PC-3 (cell line): Measurements from ENCODE around the gene SFT2D3. TPM values are rescaled to one million over a fixed set of nuclear protein-coding genes. Genes with fewer than 3 reads are reported as not detected.

Experiments used
- ATAC-seq: fragments of 200-7000 bp; cut with Tn5 transposase; 2 replicates; pipeline ENCODE4 v1.9.1; 2020; ENCODE audit warnings: mild to moderate bottlenecking, moderate library complexity
- BruUV-seq: library from RNA; stranded (reverse); fragments of 400-500 nt; replicated peaks from 2 replicates; lab custom pipeline; 2021; lab: Mats Ljungman, UMichigan
- CTCF ChIA-PET: fragments of 300-600 bp; sonication (Branson Sonifier 250); formaldehyde crosslinking; loops from one replicate; lab custom pipeline; 2022; ENCODE audit warnings: antibody characterized with exemption; lab: Charles Lee
- POLR2A ChIA-PET: fragments of 300-600 bp; sonication (Branson Sonifier 250); formaldehyde crosslinking; loops from one replicate; lab custom pipeline; 2022; ENCODE audit warnings: antibody characterized with exemption; ENCODE audit not compliant: unreplicated experiment; lab: Charles Lee
- DNase-seq: peaks from one replicate; pipeline ENCODE4 v3.0.0-alpha.2; 2015
- H2AFZ ChIP-seq: fragments of 300-600 bp; sonication (generic); 2 replicates; pipeline ENCODE4 v1.6.0; 2016; ENCODE audit warnings: antibody characterized with exemption, low read length
- H3F3A ChIP-seq: fragments of 300-600 bp; sonication (generic); one replicate; pipeline ENCODE4 v1.6.0; 2017; ENCODE audit warnings: antibody characterized with exemption, low read length, control low read depth, mild to moderate bottlenecking; ENCODE audit not compliant: unreplicated experiment
- H3K27ac ChIP-seq: fragments of 300-600 bp; sonication (generic); 2 replicates; pipeline ENCODE4 v1.5.1; 2016; ENCODE audit warnings: mild to moderate bottlenecking, low read length
- H3K27me3 ChIP-seq: fragments of 300-600 bp; sonication (generic); 2 replicates; pipeline ENCODE4 v1.6.1; 2016; ENCODE audit warnings: low read length, mixed read lengths
- H3K36me3 ChIP-seq: fragments of 300-600 bp; sonication (generic); 2 replicates; pipeline ENCODE4 v1.6.1; 2016; ENCODE audit warnings: low read depth, mixed run types, low read length, mixed read lengths
- H3K4me1 ChIP-seq: fragments of 300-600 bp; sonication (generic); 2 replicates; pipeline ENCODE4 v1.5.1; 2016; ENCODE audit warnings: low read length; ENCODE audit not compliant: insufficient read depth
- H3K4me2 ChIP-seq: fragments of 300-600 bp; sonication (generic); 2 replicates; pipeline ENCODE4 v1.6.0; 2016; ENCODE audit warnings: low read length
- H3K4me3 ChIP-seq: fragments of 300-600 bp; sonication (generic); 2 replicates; pipeline ENCODE4 v1.5.1; 2016; ENCODE audit warnings: mild to moderate bottlenecking, low read length, mixed read lengths
- H3K79me2 ChIP-seq: fragments of 300-600 bp; sonication (generic); 2 replicates; pipeline ENCODE4 v1.6.1; 2017; ENCODE audit warnings: low read length, mixed read lengths
- H3K9ac ChIP-seq: fragments of 300-600 bp; sonication (generic); 2 replicates; pipeline ENCODE4 v1.6.0; 2016; ENCODE audit warnings: mild to moderate bottlenecking, low read length
- H3K9me2 ChIP-seq: fragments of 300-600 bp; sonication (generic); replicated peaks from 2 replicates; pipeline ENCODE4 v1.6.1; 2016; ENCODE audit warnings: mixed run types, low read length, mixed read lengths
- H3K9me3 ChIP-seq: fragments of 300-600 bp; sonication (generic); 2 replicates; pipeline ENCODE4 v1.6.1; 2016; ENCODE audit warnings: low read length, mixed read lengths
- H4K20me1 ChIP-seq: fragments of 300-600 bp; sonication (generic); 2 replicates; pipeline ENCODE4 v1.6.1; 2016; ENCODE audit warnings: low read length, mixed read lengths
- EZH2 ChIP-seq: fragments of 300-600 bp; sonication (generic); IDR thresholded peaks from one replicate; pipeline ENCODE4 v1.6.1; 2017; ENCODE audit warnings: antibody characterized with exemption, mild to moderate bottlenecking, low read length; ENCODE audit not compliant: unreplicated experiment
- EZH2phosphoT487 ChIP-seq: fragments of 300-600 bp; sonication (generic); IDR thresholded peaks from 2 replicates; pipeline ENCODE4 v1.6.1; 2018; ENCODE audit warnings: mild to moderate bottlenecking, antibody characterized with exemption, low read length, borderline replicate concordance
- intact Hi-C: fragments of 100-400 bp; cut with micrococcal nuclease; formaldehyde crosslinking; loops from 2 replicates; pipeline ENCODE4 v1.9.0; 2023
- total RNA-seq: library from RNA; depleted of rRNA; stranded (reverse); fragments of >200 nt; gene quantifications from 2 replicates; pipeline ENCODE4 v1.2.3, GENCODE V29; 2014
- TF ChIP-seq, protein P1 (sequence below): fragments of 300-600 bp; sonication (generic); conservative IDR thresholded peaks from 2 replicates; pipeline ENCODE4 v1.5.1; 2017; ENCODE audit warnings: antibody characterized with exemption, low read depth, mild to moderate bottlenecking, low read length

SFT2D3 gene
- total RNA-seq, 1 experiment from 2014 or later, result 4.2 TPM

- Histone ChIP-seq H2AFZ (no peak overlapping the region), H3K27me3 (no peaks in the 10 kb centered on the region), H3K4me2 (peak overlapping the region; percentile 51), H3K79me2 (no peaks in the 10 kb centered on the region), H3K9me2 (no peaks in the 10 kb centered on the region), H3F3A (peaks cover 5% of the 10 kb centered on the region), H3K9ac (peak overlapping the region; percentile 8; the same call in 1 of the 2 replicates), H3K9me3 (no peaks in the 10 kb centered on the region), H3K36me3 (peaks cover 47% of the 10 kb centered on the region), H3K27ac (peak overlapping the region; percentile 83), H3K4me1 (peaks cover 20% of the 10 kb centered on the region), H4K20me1 (no peaks in the 10 kb centered on the region), H3K4me3 (no peak overlapping the region)
- BruUV-seq, result no TSS peak
- intact Hi-C loops, result no loop called here
- TF ChIP-seq EZH2phosphoT487, result no peak
- no peak for TF ChIP-seq EZH2
- TF ChIP-seq, protein P1, sequence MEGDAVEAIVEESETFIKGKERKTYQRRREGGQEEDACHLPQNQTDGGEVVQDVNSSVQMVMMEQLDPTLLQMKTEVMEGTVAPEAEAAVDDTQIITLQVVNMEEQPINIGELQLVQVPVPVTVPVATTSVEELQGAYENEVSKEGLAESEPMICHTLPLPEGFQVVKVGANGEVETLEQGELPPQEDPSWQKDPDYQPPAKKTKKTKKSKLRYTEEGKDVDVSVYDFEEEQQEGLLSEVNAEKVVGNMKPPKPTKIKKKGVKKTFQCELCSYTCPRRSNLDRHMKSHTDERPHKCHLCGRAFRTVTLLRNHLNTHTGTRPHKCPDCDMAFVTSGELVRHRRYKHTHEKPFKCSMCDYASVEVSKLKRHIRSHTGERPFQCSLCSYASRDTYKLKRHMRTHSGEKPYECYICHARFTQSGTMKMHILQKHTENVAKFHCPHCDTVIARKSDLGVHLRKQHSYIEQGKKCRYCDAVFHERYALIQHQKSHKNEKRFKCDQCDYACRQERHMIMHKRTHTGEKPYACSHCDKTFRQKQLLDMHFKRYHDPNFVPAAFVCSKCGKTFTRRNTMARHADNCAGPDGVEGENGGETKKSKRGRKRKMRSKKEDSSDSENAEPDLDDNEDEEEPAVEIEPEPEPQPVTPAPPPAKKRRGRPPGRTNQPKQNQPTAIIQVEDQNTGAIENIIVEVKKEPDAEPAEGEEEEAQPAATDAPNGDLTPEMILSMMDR, result no peak
- ChIA-PET CTCF (no interaction called here), POLR2A (no interaction called here)
- peak; percentile 60 for ATAC-seq
- DNase-seq, result peak; percentile 53
Measured at GRCh38 chr2:127721311-127721977, 20.1 kb downstream of the SFT2D3 start.

- H3K9ac ChIP-seq, result peak overlapping the region; percentile 8; the same call in 1 of the 2 replicates
- peaks cover 42% of the 10 kb centered on the region for H3K36me3 ChIP-seq
- TF ChIP-seq, protein P1, result no peak
- no peak for TF ChIP-seq EZH2phosphoT487
- TF ChIP-seq EZH2, result no peak
- H4K20me1 ChIP-seq, result no peaks in the 10 kb centered on the region
- peak; percentile 90 for ATAC-seq
- H3K27me3 ChIP-seq, result no peaks in the 10 kb centered on the region
- no peak overlapping the region for H3K4me3 ChIP-seq
- H3K9me2 ChIP-seq, result no peaks in the 10 kb centered on the region
- CTCF ChIA-PET, result no interaction called here
- BruUV-seq, result no TSS peak
- intact Hi-C loops, result no loop called here
- peaks cover 5% of the 10 kb centered on the region for H3F3A ChIP-seq
- DNase-seq, result peak; percentile 71
- peak overlapping the region; percentile 83 for H3K27ac ChIP-seq
- H2AFZ ChIP-seq, result no peak overlapping the region
- H3K4me2 ChIP-seq, result peak overlapping the region; percentile 51
- peaks cover 20% of the 10 kb centered on the region for H3K4me1 ChIP-seq
- H3K9me3 ChIP-seq, result no peaks in the 10 kb centered on the region
- H3K79me2 ChIP-seq, result no peaks in the 10 kb centered on the region
- POLR2A ChIA-PET, result interaction anchor here (0.6 kb wide), 1 partner anchor 20 kb away, joined by 4 read pairs; the partner anchor contains the start of gene SFT2D3
Measured at GRCh38 chr2:127721978-127722355, 20.7 kb downstream of the SFT2D3 start.

- intact Hi-C loops, result no loop called here
- no TSS peak for BruUV-seq
Measured at GRCh38 chr2:127722807-127723206, 21.5 kb downstream of the SFT2D3 start.

More at GRCh38 chr2:127722807-127723206, 21.5 kb downstream of the SFT2D3 start:
- DNase-seq (no peak), ATAC-seq (no peak)
- no peak overlapping the region for H3K9ac ChIP-seq
- no peaks in the 10 kb centered on the region for H3K79me2 ChIP-seq
- H3K27me3 ChIP-seq, result no peaks in the 10 kb centered on the region
- H3K4me1 ChIP-seq, result peaks cover 20% of the 10 kb centered on the region
- CTCF ChIA-PET, result no interaction called here
- H3K4me3 ChIP-seq, result no peak overlapping the region
- H3K36me3 ChIP-seq, result peaks cover 34% of the 10 kb centered on the region
- H3K9me3 ChIP-seq, result no peaks in the 10 kb centered on the region
- H4K20me1 ChIP-seq, result no peaks in the 10 kb centered on the region
- POLR2A ChIA-PET, result no interaction called here
- no peak for TF ChIP-seq EZH2
- TF ChIP-seq EZH2phosphoT487, result no peak
- TF ChIP-seq, protein P1, result no peak
- no peak overlapping the region for H3K4me2 ChIP-seq
- peaks cover 5% of the 10 kb centered on the region for H3F3A ChIP-seq
- no peak overlapping the region for H2AFZ ChIP-seq
- peak overlapping the region; percentile 83 for H3K27ac ChIP-seq
- H3K9me2 ChIP-seq, result no peaks in the 10 kb centered on the region
